Stimulated activated naive CD8-positive, alpha-beta T cell treated with anti-CD3 and anti-CD28 coated beads, Interleukin-15, Interleukin-2, amounts not matched to agents 100 U/mL and 50 U/mL, for 24 hours (primary cell): ENCODE results near the gene SLC25A10.
"Not testable (repeated sequence)": the region's sequence is repeated elsewhere in the genome, so short reads cannot be mapped to it uniquely, and the experiment has no call there.

Experiments
- ATAC-seq: fragments of 150-1000 bp; cut with Tn5 transposase; one replicate; pipeline ENCODE4 v1.10.0; 2021
- DNase-seq: peaks from one replicate; pipeline ENCODE4 v3.0.0; 2021

The SLC25A10 gene, protein sequence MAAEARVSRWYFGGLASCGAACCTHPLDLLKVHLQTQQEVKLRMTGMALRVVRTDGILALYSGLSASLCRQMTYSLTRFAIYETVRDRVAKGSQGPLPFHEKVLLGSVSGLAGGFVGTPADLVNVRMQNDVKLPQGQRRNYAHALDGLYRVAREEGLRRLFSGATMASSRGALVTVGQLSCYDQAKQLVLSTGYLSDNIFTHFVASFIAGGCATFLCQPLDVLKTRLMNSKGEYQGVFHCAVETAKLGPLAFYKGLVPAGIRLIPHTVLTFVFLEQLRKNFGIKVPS

DNA sequence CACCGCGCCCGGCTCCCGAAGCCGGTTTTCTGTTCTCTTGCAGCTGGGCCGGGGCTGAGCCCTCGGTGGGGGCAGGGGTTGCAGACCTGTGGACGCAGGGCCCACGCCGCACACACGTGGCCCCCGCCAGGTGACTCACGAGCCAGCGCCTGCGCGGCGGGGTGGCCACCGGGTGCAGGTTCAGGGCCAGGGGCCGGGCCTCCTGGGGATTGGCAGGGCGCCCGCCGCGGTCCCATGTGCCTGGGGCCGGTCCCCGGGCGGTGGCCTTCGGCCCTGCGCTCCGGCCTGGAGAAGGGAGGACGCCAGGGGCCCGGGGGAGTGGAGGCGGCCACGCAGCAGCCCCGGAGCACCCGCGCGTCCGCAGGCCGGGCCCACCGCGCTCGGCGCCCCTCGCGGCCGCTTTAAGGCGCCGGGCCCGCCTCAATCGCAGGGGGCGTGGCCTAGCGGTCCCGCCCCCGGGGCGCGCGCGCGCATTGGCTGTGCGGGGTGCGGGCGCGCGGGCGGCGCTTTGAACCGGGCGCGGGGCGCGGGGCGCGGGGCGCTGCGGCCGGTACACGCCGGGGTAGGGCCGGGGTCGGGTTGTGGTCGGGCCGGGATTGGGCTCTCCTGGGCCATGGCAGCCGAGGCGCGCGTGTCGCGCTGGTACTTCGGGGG is at the start of gene SLC25A10:
Gene SLC25A10, plus strand, starts transcription at position 471 of the 654 bp plus-strand sequence. Its CDS starts 143 bp downstream, at position 614.
- DNase-seq, result peak; percentile 86
- peak; percentile 86 for ATAC-seq

DNA sequence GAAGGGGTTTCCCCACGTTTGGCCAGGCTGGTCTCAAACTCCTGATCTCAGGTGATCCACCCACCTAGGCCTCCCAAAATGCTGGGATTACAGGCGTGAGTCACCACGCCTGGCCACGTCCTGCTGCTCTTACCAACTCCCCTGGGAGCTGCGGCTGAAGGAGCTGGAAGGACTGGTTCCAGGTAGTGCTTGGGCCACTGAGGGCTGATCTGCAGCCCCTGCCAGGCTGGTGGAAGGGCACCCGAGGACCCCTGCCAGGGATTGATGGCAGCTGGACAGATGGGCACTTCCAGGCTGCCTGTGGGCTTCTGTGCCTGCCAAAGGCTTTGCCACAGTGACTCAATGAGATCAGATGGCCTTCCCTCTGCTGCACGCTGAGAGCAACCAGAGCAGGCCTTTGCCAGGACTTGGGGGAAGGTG is 48.0 kb upstream of the SLC25A10 start:
- ATAC-seq, result no peak
- DNase-seq, result peak; percentile 26

DNA sequence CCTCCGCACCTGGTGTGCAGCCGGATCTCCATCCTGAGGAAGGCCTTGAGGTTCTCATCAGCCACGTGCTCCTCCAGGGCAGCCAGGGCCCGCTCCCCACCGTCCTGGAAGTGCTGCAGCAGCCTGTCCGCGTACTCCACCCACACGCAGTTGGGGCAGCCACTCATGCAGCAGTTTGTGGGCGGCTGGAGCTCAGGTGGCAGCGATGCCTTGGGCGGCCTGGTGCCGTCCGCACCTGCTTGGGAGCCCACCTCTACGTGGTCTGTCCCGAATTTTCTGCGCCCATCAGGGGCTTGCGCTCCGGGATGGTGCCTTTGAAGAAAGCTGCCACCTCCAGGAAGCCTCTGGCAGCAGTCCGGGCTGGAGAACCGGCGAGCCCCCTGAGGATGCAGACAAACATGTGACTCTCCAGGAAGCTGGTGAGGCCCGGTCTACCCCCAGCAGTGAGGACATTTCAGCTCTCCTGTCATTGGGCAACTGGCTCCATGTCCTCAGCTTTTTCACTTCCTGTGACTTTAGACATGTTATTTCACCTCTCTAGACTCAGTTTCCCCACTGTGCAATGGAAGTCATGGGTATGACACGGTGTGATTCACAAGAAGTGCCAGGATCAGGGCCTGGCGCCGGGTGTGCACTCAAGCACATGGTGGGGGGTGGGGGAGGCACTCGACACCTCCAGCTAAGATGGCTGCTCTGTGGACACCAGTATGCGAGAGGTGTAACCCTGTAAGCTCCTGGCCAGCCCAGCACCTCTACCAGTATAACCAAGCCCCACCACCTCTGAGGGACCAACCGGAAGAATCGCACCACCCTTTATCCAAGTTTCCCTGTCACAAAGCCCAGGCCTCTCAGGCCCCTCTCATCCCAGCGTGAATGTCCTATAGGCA is 46.6 kb upstream of the SLC25A10 start:
- ATAC-seq, result peak; percentile 34
- peak; percentile 74 for DNase-seq

DNA sequence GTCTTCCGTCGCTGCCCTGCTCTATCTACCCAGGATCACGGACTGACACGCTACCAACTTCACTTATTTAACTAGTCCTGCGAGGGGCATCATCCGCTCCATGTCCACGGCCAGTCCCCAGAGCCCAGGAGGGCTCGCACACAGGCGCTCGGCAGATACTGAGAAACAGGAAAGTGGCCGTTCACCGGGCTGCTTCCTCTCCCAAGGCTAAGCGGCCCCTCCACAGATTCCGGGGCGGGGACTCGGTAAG is 46.1 kb upstream of the SLC25A10 start:
- no peak for DNase-seq
- peak; percentile 1 for ATAC-seq

DNA sequence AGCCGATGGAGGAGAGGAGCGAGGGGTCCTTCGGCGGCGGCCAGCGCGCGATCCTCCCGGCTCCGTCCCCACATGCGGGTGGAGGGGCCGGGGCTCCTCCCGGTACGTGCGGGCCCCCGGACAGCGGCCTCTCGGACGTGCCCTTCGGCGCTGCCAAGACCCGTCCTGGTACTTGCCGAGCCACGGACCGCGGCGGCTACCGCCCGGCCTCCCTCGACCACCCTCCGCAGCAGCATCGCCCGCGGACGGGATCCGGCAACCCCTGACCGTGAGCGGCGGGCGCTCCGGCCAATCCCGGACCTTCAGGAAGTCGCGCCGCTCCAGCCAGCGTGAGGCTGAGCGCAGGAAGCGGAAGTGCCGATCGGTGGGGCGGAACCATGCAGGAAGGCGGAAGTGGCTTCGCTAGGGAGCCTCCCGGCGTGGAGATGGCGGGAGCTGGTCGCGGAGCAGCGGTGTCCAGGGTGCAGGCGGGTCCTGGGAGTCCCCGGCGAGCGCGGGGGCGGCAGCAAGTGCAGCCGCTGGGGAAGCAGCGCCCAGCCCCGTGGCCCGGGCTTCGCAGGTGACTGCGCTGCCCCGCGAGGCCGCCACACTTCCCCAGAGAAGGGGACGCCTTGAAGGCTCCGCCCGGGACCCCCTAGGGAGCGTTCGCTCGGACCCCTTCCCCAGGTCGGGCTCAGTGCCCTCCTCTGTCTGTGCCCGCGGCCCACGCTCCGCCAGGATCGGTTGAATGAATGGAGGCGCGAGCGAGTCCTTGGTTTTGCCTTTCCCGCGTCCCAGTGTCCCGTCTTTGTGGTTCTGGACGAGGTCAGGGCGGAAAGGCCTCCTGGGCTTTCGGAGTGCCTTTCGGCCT is 45.5 kb upstream of the SLC25A10 start, which contains the start of the genes CCDC137 and OXLD1:
Gene CCDC137, plus strand, starts transcription at position 396 of the 850 bp plus-strand sequence. Its CDS starts 30 bp downstream, at position 426.
Gene OXLD1, minus strand, starts transcription at position 264 of the 850 bp plus-strand sequence. Its CDS starts 28 bp downstream, at position 236.
- peak; percentile 94 for ATAC-seq
- peak; percentile 97 for DNase-seq

DNA sequence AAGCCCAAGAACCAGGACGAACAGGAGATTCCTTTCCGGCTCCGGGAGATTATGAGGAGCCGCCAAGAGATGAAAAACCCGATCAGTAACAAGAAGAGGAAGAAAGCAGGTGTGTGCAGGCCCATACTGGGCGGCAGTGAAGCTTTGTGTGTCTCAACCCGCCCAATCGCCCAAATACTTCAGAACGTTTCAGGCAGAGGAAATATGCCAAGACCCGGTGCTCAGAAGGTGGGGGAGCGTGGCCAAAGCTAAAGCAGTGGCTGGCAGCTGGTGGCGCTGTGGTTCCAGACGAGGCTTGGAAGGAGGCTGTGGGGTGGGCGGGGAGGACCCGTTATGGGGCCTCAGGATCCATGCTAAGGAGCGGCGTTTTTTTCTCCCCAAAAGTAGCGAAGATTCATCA is 44.3 kb upstream of the SLC25A10 start:
- no peak for ATAC-seq
- DNase-seq, result peak; percentile 30

DNA sequence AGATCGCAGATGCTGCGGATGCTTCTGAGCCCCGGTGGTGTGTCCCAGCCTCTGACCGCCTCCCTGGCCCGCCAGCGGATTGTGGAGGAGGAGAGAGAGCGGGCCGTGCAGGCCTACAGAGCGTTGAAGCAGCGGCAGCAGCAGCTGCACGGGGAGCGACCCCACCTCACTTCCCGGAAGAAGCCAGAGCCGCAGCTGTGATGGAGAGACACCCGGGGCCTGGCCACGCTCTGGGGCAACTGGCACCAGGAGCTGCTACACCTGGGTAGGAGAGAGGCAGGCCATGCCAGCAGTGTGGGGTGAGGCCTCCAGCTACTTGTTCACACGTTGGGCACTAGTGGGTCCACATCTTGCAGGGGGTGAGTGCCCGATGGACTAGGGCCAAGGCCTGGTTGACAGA is 39.6 kb upstream of the SLC25A10 start:
- DNase-seq (no peak), ATAC-seq (no peak)

DNA sequence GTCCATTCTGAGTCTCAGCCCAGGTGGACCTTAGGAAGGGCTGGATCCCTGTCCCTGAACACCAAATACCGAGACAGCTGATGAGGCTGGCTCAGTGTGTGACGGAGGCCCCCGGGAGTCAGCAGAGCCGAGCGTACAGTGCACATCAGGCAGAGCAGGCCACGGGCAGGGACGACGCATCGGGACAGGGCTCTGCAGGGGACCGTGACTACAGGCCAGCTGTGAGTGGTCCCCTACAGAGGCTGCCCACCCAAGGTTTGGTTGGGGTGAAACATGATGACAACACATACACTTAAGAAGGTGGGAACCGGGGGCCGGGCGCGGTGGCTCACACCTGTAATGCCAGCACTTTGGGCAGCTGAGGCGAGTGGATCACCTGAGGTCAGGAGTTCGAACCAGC is 39.1 kb upstream of the SLC25A10 start:
- ATAC-seq, result no peak

DNA sequence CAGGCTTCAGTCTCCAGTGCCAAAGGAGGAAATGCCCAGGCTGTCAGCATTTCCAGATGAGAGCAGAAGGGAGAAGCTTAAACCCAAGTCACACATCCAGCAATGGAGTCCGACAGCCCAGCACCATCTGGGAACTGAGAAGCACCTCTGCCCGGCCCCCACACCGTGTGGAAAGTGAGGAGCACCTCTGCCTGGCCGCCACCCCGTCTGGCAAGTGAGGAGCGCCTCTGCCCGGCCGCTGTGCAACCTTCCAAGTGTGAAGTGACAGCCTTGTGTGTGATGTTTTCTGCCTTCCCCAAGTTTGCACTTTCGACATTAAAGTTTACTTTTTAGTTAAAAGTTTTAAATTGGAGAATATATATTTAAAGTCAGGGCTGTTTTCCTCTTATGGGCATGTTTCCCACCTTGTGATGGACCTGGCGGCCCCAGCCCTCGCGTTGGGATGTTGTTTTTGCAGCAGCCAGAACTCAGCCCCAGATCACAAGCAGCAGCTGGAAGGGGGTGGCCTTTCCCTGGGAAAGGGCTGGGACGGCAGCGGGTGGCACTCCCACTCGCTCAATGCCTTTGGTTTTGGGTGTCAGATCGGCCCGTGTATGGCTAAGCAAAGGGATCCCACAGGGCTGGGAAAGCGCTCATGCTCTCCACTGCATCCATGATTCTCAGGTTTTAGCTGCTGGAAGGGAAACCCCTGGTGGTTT is 38.4 kb upstream of the SLC25A10 start:
- DNase-seq, result no peak

More for the DNA sequence above, 39.1 kb upstream of the SLC25A10 start:
- no peak for DNase-seq

DNA sequence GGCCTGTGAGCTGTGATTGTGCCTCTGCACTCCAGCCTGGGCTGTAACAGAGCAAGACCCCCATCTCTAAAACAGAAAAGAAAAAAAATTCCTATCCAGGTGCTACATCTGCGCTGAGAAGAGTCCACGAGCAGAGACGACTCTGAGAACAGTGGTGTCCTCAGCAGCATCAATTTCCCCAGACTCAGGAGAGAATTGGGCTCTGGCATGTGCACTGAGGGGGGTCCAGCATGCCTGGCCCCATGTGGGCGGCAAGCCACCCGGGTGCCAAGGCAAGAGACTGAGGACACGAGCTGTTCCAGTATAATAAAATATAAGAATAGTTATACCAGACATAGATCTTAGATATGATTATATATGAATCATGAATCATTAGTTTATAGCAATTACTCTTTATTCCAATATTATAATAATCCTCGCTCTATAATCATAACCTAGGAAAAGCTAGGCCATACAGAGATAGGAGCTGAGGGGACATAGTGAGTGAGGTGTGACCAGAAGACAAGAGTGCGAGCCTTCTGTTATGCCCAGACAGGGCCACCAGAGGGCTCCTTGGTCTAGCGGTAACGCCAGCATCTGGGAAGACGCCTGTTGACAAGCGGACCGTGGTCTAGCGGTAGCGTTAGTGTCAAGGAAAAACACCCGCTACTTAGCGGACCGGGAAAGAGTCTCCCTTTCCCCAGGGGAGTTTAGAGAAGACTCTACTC is 36.4 kb upstream of the SLC25A10 start:
- DNase-seq, ATAC-seq: not testable (repeated sequence)

More for the DNA sequence above, 38.4 kb upstream of the SLC25A10 start:
- no peak for ATAC-seq

DNA sequence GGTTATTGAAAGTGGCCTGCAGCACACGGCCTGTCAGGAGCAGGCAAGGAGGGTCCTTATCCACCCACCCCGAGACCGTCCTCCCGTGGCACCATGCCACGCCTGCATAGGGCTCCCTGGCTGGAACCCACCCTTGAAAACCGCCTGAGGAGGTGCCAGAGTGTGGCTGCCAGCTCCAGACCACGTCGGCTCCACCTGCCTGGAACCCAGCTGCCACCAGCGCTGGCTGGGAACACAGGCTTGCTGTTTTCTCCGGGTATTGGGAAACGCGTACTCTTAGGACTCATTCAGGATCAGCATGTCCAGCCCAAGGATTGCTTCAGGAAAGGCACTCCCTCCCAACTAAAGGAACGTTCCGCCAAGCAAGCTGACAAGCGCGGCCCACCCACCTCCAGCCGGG is 35.2 kb upstream of the SLC25A10 start:
- DNase-seq, result no peak
- no peak for ATAC-seq

DNA sequence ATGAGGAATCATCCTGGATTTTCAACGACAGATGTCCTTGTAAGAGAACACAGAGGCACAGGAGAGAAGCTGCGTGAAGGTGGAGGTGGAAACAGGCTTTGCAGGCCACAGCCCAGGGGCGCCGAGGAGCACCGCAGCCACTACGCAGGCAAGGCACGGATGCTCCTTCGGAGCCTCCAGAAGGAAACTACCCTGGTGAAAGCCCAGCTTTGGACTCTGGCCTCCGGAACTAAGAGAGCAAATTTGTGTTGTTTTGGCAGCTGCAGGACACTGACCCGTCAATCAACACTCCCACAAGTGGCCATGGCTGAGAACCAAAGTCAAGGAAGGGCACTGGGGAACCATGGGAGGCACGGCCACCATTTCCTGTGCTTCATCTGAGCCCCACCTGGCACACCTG is 31.9 kb upstream of the SLC25A10 start:
- DNase-seq (no peak), ATAC-seq (no peak)

DNA sequence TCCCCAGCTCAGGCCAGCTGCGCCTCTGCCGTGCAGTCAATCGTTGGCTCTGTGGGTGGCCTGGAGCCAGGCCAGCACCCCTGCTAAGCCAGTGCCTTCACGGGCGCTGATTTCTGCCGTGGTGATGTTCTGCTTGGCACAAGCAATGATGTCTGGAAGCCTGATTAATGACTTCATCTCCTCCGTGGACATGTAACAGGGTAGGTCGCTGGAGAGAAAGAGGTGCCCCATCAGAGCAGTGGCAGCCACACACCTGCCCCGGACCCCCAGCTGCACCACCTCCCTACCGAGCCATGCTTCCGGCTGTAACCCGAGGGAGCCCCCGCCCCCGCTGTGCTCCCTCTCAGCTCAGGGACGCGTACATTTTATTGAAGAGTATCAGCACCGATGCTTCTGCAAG is 30.4 kb upstream of the SLC25A10 start:
- ATAC-seq (no peak), DNase-seq (no peak)

DNA sequence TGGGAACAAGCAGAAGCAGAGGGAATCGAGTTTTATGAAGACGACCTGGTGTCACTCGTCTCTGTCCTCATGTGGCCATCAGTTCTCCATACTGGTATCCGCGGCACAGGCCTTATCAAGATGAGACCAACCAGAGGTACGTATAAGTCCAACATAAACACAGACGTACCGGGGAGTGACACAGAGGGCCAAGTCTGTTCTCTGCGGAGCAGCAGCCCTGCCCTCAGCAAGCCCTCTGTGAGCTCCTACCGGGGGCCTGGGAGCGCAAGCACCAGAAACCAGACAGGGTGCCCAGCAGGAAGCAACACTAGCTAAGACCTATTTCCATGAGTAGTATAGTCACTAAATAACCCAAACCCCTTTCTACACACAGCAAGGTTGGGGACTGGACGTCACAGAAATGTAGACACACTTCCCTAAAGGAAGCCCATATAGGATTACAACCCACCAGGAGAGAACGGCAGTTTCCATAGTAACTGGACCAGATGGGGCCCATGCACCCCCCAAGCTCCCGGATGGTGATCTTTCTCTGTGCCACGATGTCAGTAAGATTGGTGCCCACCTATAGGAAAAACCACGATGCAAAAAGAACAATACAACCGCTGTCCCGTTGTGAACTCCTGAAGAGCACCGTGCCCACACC is 29.4 kb upstream of the SLC25A10 start:
- no peak for ATAC-seq
- no peak for DNase-seq

DNA sequence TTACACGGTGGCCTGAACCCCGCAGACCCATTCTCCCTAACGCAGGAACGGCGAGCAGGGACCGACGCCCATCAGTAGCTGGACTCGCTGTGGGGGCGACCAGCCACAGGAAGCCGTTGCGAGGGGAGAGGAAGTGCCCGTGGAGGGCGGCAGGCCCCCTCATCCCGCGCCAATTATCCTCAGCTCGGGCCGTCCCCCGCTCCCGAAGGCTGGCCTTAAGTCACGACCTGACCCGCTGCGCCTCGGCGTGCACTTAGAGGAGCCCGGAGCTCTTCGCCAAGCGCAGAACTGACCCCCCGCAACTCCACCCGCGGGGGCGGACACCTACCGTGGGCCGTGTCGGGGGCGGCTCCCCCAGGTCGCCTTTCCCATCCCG is 28.9 kb upstream of the SLC25A10 start:
- ATAC-seq, result no peak
- DNase-seq, result no peak

DNA sequence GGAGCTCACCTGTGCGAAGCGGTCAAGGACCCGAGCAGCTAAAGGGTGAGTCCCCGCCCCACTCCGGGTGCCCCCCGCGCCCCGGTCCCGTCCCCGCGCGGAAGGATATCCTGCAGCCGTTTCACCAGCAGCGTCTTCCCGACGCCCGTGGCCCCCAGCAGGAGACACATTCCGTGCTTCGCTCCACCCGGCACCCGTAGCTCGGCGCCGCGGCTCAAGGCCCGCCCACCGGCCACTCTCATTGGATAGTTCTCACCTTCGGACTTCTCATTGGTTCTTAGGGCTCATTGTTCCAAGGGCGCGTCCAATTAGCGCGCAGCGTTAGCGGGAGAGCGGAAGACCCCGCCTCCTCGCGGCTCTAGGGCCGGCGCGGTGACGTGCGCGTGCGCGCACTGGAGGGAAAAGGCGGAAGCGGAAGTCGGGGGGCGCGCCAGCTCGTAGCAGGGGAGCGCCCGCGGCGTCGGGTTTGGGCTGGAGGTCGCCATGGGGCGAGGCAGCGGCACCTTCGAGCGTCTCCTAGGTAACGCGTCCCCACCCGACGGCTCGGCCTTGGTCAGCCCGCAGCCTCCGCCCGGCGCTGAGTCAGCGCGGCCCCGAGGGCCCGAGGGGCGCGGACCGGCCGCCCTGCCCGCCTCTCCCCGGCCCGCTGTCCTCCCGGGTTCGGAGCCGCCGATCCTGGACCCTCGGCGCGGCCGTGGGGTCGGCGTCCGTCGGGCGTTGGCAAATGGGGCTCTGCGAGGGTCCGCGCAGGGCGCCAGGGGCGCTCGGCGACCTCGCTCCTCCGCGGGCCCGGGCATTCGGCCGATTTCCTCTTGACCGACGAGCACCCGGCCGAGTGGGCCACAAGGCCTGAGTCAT is 28.3 kb upstream of the SLC25A10 start, which contains the start of the genes ARL16 and HGS:
Gene ARL16, minus strand, starts transcription at position 214 of the 858 bp plus-strand sequence. Its CDS starts 44 bp downstream, at position 170.
Gene HGS, plus strand, starts transcription at position 428 of the 858 bp plus-strand sequence. Its CDS starts 56 bp downstream, at position 484.
- ATAC-seq (peak; percentile 94), DNase-seq (peak; percentile 98)

DNA sequence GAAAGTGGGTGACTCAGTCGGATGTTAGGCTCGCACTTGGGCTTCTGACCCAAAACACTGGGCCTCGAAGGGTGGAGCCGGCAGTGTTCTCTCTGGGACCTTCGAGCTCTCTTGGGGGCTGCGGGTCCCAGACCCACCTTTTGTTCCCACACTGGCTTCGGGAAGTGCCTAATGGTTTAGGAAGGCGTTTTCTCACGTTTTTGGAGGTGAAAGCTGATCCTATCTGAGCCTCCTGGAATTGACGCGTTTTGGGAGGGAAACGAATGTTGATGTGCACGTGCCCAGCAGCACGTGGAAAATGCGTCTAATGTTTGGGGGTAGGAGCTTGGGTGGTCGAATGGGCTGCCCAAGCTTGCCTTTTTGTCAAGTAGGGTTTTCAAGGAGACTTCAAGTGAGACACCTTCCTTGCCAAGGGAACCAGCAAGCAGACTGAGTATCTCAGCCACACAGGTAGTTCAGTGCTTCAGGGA is 27.6 kb upstream of the SLC25A10 start:
- ATAC-seq (no peak), DNase-seq (peak; percentile 47)

DNA sequence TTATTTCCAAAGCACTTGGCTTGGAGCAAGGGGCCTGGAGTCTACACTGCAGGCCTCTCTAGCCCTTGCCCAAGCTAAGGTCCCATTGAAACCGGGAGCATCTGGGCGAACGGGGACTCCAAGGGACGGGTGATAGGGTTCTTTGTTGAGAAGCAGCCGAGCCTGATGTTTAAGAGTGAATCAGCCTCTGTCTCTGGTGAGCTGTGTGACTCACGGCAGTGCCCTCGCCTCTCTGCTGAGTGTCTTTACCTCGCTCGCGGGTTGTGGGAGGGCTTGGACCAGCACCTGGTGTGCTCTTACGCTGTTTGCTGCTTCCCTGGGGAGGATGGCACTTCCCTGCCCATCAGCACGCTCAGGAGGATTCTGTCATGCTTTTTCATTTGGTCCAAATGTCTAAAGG is 27.0 kb upstream of the SLC25A10 start:
- DNase-seq (peak; percentile 66), ATAC-seq (peak; percentile 48)

DNA sequence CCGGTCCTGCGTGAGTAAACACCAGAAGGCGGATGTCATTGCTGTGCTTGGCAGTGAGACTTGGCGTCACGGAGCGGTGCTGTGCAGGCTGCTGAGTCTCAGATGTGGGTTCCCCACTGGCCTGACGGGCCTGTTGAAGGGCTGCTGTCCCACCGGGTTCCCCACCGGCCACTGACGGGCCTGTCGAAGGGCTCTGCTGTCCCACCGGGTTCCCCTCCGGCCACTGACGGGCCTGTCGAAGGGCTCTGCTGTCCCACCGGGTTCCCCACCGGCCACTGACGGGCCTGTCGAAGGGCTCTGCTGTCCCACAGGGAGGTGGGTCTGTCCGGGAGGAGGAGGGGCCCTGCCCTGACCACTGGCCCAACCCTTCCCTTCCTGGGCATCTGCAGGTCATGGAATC is 25.5 kb upstream of the SLC25A10 start:
- DNase-seq (no peak), ATAC-seq (no peak)
